NCI-H526 treated with DMSO at 0.1 percent for 48 hours (cell line): ENCODE data around the gene MMP23B.
A peak's percentile ranks its signal among the peaks of the same experiment; 100 is the strongest.

Experiments
- DNase-seq: peaks from one replicate; lab custom pipeline; 2025; lab: John Stamatoyannopoulos, UW

The MMP23B gene

DNA sequence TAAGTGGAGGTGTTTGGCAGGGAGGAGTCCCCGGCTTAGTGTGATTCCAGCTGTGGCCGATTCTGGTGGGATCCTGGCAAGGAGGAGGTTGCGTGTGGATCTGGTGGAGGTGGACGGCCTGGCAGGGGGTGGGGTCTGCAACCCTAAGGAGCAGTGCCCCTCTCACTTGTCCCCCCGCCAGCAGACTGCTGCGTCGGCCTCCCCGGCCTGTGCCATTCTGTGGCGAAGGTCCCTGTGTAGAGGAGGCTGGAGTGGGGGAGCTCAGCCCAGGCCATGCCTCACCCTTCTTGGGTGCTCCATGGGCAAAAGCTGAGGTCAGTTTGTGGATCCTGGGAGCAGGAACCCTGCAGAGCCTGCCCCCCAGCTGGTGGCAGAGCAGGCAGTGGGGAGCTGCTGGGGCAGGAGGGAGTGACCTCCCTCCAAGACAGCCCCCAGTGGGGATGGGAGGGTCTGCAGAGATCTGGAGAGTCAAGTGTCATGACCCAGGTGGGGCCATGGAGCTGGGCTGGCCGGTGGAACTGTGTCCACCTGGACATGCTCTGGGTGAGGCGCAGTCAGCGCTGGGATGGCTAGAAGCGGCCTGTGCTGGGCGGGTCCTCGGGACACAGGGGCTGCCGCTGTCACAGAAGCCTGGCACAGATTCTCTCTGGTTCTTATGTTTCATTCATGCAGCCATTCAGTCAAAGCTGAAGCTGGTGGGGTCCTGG is 11.4 kb upstream of the MMP23B start:
- DNase-seq, result no peak

DNA sequence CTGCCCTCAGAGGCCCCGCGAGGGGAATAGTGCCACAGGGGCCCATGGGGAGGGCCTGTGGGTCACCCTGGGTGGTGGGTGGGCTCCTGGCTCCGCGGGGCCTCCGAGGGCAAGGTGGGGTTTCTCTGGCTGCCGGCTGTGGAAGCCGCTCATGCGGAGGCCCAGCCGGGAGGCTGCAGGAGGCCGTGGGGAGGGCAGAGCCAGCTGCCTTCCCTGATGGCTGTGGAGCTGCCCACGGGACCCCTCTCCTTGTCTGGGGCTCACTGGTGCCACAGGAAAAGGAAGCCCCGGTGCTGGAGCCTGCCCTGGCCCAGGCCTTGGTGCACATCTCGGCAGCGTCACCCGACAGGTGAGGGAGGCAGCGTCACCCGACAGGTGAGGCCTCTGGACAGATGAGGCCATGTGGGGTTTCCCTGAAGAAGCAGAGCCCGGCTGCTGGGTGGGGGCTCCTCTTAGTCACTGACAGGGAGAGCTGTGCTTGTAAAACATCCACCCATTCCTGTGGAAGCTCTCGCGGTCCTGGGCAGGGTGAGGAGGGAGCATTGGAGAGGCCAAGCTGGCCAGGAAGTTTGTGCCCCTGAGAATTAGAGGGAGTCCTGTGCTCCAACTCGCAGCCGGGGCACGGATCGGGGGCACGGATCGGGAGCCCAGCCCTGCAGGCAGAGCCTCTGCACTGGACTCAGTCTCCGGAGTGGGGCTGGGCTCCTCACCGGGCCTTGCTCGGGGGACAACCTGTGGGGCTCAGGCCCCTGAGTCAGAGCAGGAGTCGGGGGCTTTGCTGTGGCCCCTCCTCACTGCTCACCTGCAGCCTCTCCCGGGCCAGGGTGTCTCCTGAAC is 10.6 kb upstream of the MMP23B start:
- no peak for DNase-seq

DNA sequence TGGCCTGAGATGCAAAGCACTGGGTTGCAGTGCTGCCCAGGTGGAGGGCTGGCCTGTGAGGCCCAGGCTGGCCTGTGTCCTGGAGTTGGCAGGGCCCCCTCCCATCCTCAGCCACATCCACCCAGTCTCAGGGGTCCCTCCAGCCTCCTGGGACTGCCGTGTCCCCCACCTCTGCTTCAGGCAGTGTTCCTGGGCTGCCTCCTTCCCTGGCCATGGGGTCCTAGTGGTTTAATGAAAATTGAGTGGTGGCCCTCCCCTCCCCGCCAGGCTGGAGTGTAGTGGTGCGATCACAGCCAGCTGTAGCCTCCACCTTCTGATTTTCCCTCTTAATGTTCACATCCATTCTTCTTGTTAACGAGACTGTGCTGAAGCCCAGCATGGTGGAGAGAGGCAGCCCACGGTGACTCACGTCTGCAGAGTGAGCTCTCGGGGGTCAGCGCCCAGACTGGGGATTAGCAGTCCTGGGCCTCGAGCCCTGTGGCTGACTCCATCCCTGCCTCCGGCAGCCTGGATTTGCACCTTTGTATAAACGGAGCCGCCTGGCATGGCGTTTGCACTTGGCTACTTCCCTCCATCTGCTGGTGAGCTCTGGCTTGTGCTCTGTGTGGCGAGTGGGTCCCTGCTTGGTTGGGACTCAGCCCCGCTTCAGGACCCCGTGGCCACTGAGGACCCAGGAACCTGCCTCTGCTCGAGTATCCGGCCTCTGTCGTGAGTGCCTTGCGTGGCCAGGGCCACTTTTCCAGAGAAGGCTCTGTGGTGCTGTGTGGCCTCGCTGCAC is 9.8 kb upstream of the MMP23B start:
- DNase-seq, result no peak

DNA sequence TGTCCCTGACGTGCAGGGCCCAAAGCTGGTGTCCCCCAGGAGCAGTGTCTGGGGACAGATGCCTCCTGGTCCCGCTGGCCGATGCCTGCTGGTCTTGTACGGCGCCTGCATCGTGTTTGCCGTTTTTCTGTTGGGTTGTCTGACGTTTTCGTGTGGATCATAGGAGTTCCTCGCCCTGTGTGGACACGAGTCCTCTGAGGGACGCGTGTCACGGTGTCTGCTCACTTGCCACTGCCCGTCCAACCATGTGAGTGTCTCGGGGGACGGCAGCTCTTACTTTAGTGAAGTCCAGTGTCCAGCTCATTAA is 9.2 kb upstream of the MMP23B start:
- DNase-seq, result no peak

DNA sequence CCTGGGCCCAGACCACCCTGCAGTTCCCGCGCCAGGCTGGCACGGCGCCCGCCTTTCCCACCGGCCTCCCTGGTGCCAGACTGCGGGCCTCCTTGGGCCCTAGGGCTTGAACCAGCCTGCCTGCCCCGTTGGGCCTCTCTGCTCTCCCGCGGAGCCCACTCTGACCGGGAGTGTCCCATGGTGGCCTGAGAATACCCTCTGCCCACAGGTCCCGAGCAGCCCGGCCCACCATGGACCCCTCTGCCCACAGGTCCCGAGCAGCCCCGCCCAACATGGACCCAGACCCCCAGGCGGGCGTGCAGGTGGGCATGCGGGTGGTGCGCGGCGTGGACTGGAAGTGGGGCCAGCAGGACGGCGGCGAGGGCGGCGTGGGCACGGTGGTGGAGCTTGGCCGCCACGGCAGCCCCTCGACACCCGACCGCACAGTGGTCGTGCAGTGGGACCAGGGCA is 8.8 kb upstream of the MMP23B start:
- no peak for DNase-seq

DNA sequence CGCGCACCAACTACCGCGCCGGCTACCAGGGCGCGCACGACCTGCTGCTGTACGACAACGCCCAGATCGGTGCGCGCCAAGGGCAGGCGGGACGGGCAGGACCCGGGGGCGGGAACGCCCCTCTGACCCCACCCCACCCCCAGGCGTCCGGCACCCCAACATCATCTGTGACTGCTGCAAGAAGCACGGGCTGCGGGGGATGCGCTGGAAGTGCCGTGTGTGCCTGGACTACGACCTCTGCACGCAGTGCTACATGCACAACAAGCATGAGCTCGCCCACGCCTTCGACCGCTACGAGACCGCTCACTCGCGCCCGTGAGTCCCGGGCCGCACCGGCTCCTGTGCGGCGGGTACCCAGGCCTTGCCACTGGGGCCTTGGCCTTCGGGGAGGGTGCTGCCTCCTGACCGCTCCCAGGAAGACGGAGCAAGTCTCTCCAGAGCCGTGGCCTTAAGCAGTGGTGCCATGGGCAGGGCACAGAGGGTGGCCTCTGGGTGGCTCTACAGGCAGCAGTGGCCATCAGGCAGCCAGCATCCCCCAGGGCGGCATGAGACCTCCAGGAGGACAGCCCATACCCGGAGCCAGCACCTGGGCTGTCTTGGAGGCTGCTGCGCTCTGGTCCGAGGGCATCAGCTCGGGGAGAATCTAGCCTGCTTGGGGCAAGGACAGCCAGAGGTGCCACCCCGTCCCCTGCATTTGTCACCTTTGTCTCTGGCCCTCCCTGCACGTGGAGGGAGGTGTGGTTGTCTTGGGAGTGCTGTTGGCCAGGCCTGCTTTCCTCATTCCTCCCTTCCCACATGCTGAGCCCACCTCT is 8.1 kb upstream of the MMP23B start:
- DNase-seq, result no peak

DNA sequence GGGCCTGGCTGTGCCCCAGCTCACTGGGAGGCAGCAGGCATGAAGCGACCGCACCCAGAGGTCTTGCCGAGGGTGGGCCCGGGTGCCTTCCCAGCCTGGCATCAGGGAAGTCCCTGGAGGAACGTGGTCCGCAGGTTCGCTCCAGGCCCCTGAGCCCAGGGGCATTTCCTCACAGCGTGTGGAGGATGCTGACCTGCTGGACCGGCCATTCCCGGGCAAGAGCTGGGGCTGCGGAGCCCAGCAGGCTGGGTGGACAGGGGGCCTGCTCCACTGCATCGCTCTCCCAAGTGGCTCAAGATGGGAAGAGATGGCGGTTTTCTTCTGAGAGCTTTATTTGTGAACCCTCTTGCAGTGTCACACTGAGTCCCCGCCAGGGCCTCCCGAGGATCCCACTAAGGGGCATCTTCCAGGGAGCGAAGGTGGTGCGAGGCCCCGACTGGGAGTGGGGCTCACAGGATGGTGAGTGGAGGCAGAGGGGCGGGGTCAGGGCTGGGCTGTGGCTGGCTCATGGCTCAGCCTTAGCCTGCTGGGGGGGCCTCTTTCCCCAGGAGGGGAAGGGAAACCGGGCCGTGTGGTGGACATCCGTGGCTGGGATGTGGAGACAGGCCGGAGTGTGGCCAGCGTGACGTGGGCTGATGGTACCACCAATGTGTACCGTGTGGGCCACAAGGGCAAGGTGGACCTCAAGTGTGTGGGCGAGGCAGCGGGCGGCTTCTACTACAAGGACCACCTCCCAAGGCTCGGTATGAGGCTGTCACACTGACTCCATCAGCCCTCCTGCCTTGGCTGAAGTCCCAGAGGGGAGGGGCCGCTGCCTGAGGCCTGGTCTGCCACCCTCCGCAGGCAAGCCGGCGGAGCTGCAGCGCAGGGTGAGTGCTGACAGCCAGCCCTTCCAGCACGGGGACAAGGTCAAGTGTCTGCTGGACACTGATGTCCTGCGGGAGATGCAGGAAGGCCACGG is 7.2 kb upstream of the MMP23B start:
- no peak for DNase-seq

DNA sequence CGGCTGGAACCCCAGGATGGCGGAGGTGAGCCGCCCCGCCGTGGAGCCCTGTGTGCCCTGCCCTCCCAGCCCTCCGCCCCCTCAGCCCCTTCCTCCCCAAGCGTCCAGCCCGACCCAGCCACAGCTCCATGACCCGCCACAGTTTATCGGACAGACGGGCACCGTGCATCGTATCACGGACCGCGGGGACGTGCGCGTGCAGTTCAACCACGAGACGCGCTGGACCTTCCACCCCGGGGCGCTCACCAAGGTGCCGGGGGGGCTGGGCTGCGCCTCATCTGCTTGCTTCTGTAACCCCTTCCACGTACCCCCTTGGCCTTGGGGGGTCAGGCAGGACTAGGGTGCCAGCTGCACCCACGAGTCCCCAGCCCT is 6.6 kb upstream of the MMP23B start:
- no peak for DNase-seq

DNA sequence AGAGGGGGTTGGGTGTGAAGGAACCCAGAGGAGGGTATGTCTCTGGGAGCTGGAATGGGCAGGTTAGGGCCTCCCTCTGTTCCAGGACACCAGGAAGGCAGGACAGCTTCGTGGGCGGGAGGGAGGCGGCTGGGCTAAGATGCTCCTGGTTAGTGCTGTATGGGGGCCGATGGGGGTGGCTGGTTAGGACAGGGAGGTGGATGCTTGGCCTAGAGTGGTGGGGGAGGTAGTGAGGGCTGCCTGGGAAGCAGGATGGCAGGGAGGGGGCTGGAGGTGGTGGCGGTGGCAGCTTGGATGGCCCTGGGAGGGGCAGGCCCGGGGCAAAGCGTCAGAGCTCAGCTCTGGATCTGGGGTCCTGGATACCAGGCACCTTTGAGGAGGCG is 6.2 kb upstream of the MMP23B start:
- DNase-seq, result no peak

DNA sequence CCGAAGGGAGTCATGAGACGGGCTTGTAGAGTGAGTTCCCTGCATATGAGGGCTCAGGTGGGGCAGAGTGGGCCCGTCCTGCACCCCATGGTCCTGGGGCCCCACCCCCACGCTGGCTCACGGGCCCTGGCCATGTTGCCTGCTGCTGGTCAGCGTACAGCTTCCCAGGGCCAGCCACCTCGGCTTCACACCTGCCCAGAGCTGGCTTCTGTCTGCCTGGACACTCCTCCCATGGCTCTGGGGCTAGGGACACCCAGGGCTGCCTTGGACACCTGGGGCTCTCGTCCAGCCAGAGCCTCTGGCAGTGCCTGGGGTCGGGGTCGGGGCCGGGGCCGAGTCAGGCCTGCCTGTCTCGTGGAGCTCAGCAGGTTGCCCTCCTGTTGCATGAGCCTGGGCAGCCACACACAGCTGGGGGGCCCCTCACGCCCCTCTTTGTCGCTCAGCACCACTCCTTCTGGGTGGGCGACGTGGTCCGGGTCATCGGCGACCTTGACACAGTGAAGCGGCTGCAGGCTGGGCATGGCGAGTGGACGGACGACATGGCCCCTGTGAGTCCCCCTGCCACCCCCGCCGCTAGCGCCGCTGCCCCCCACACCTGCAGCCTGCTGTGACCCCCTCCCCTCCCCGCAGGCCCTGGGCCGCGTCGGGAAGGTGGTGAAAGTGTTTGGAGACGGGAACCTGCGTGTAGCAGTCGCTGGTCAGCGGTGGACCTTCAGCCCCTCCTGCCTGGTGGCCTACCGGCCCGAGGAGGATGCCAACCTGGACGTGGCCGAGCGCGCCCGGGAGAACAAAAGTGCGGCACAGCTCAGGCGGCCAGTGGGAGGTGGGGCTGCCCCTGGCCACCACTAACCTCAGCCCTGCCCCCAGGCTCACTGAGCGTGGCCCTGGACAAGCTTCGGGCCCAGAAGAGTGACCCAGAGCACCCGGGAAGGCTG is 5.5 kb upstream of the MMP23B start:
- DNase-seq, result no peak

DNA sequence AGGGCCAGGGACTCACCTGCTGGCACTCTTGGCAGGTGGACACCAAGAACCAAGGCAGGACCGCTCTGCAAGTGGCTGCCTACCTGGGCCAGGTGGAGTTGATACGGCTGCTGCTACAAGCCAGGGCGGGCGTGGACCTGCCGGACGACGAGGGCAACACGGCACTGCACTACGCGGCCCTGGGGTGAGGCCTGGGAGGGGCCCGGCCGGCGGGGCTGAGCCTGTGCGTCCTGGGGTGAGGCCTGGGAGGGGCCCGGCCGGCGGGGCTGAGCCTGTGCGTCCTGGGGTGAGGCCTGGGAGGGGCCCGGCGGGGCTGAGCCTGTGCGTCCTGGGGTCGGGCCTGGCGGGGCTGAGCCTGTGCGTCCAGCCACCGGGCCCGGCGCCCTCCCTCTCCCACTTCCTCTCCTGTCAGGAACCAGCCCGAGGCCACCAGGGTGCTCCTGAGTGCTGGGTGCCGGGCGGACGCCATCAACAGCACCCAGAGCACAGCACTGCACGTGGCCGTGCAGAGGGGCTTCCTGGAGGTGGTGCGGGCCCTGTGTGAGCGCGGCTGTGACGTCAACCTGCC is 4.6 kb upstream of the MMP23B start:
- DNase-seq, result no peak

DNA sequence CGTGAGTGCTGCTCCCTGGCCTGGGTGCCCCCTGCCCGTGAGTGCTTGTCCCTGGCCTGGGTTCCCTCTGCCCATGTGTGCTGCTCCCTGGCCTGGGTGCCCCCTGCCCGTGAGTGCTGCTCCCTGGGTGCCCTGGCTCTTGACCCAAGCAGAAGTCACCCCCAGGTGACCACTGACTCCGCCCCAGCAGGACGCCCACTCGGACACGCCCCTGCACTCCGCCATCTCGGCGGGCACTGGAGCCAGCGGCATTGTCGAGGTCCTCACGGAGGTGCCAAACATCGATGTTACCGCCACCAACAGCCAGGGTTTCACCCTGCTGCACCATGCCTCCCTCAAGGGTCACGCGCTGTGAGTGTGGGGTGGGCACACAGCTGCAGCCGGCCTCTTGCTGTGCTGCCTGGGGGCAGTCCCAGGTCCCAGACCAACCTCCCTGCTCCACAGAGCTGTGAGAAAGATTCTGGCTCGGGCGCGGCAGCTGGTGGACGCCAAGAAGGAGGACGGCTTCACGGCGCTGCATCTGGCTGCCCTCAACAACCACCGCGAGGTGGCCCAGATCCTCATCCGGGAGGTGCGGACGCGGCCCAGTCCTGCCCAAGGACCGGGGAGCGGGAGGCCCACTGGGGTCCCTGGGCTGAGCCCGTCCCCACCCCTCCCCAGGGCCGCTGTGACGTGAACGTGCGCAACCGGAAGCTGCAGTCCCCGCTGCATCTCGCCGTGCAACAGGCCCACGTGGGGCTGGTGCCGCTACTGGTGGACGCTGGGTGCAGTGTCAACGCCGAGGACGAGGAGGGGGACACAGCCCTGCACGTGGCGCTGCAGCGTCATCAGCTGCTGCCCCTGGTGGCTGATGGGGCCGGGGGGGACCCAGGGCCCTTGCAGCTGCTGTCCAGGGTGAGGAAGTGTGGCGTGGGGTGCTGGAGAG is 3.9 kb upstream of the MMP23B start:
- DNase-seq, result no peak

DNA sequence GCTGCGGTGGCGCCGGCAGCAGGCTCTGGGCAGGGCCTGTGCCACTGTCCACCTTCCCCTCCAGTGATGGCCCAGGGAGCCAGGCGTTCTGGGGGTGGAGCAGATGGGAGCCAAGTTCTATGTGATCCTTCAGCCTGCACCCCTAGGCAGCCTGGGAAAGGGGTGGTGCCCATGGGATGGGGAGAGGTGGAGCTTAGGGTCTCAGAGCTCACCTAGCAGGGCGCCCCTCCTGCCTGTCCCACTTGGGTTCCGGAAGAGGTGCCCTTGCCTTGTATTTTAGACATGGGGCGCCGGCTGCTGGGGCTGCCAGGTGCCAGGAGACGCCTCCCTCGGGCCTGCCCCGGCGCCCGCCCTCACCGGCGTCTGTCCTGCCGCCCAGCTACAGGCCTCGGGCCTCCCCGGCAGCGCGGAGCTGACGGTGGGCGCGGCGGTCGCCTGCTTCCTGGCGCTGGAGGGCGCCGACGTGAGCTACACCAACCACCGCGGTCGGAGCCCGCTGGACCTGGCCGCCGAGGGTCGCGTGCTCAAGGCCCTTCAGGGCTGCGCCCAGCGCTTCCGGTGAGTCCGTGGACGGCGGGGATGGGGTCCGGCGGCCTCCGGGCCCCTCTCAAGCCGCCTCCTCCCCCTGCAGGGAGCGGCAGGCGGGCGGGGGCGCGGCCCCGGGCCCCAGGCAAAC is 3.1 kb upstream of the MMP23B start:
- DNase-seq, result no peak

DNA sequence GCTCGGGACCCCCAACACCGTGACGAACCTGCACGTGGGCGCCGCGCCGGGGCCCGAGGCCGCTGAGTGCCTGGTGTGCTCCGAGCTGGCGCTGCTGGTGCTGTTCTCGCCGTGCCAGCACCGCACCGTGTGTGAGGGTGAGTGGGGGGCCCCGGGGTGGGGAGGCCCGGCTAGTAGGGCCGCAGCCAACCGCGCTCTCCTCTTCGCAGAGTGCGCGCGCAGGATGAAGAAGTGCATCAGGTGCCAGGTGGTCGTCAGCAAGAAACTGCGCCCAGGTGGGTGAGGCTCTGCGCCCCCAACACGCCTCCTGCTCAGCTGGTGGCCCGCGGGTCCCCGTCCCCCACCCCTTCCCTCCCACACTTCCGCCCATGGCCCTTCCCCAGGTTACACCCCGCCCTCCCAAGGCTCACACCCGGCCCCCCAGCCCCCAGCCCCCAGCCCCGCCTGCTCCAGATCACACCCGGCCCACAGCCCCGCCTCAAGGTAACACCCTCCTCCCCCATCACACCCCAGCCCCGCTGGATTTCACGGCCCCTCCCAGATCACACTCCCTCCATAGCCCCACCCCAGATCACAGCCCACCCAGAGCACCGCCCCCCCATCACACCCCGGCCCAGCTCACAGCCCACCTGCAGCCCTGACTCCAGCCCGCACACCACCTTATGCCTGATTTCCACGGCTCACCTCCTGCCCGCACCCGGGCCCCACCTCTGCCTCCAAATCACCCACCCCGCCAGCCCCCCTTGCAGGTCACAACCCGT is 2.4 kb upstream of the MMP23B start:
- DNase-seq, result no peak

DNA sequence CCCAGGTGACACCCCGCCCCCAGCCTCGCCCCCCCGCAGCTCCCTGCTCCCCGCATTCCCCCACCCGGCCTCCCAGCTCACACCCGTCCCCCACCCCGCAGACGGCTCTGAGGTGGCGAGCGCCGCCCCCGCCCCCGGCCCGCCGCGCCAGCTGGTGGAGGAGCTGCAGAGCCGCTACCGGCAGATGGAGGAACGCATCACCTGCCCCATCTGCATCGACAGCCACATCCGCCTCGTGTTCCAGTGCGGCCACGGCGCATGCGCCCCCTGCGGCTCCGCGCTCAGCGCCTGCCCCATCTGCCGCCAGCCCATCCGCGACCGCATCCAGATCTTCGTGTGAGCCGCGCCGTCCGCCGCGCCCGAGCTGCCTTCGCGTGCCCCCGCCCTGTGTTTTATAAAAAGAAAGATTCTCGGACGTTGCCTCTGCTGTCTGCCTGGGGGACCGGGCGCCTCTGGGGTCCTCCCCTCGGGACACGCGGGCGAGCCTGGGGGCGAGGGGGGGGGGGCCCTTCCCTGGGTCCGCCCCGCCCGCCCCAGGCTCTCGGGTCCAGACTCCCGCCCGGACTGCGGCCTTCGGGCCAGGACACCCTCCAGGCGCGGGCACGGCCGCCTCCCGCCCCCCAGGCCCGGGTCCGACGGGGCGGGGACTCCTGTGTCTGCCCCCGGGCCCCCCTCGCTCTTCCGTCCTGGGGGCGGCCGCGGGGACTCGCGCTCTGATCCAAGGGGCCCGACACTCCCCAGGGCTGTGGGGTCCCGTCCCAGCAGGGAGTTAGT is 1.6 kb upstream of the MMP23B start:
- DNase-seq, result peak; percentile 81
